NT2/D1 (cell line): ENCODE data around the gene CRAMP1.

Experiments used
- SUZ12 ChIP-seq: IDR thresholded peaks from 2 replicates; pipeline ENCODE4 v1.6.1; 2011; ENCODE audit not compliant: insufficient read length, insufficient read depth; ENCODE audit errors: extremely low read depth
- YY1 ChIP-seq: IDR thresholded peaks from 2 replicates; pipeline ENCODE4 v1.6.1; 2011; ENCODE audit not compliant: insufficient read length, insufficient read depth
- ZNF274 ChIP-seq: IDR thresholded peaks from 2 replicates; pipeline ENCODE4 v1.6.1; 2011; ENCODE audit warnings: mild to moderate bottlenecking, low read depth, low read length

- no peak for TF ChIP-seq ZNF274
- no peak for TF ChIP-seq YY1
- no peak for TF ChIP-seq SUZ12
Measured at GRCh38 chr16:1678500-1679098, 66.4 kb downstream of the CRAMP1 start.
